AG09309 (cell line): ENCODE data around the gene SLC50A1.

Experiments
- DNase-seq: peaks from one replicate; pipeline ENCODE4 v3.0.0-alpha.2; 2010; ENCODE audit warnings: low read depth
- H3K4me3 ChIP-seq: 2 replicates; pipeline ENCODE4 v1.5.1; 2011; ENCODE audit warnings: mild to moderate bottlenecking, low read depth, low read length, moderate library complexity; ENCODE audit not compliant: control insufficient read depth
- TF ChIP-seq, protein P1 (sequence below): IDR thresholded peaks from 2 replicates; pipeline ENCODE4 v1.5.1; 2011; ENCODE audit warnings: mild to moderate bottlenecking, low read depth, low read length, inconsistent platforms; ENCODE audit not compliant: insufficient read depth, control insufficient read depth; ENCODE audit errors: missing control alignments

Gene SLC50A1

DNA sequence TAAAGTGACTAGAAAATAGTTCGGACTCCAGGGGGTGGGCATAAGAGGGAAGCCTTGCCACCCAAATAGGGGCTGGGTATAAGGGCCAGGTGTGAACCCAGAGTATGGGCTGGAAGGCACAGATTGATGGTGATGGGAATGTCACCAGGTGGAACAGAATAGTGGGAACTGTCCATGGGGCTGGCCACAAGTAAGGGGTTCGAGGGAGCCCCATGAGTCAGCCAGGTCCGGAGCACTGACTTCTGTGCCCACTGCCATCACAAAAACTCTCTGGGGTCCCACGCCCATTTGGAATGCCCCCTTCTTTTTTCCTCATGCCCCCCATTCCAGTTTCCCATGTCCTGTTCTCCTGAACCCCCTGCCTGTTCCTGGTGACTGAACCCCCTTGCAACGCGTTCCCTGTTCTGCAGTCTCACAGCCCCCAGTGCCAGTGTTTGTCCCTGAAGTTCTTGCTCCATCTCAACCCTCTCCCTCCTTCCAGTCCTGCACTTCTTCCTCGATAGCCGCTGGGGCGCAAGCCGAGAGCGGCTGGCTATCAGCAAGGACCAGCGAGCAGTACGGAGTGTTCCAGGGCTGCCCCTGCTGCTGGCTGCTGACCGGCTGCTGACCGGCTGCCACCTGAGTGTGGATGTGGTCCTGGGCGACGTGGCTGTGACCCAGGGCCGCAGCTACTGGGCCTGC, 45.9 kb downstream of the SLC50A1 start:
- TF ChIP-seq, protein P1, sequence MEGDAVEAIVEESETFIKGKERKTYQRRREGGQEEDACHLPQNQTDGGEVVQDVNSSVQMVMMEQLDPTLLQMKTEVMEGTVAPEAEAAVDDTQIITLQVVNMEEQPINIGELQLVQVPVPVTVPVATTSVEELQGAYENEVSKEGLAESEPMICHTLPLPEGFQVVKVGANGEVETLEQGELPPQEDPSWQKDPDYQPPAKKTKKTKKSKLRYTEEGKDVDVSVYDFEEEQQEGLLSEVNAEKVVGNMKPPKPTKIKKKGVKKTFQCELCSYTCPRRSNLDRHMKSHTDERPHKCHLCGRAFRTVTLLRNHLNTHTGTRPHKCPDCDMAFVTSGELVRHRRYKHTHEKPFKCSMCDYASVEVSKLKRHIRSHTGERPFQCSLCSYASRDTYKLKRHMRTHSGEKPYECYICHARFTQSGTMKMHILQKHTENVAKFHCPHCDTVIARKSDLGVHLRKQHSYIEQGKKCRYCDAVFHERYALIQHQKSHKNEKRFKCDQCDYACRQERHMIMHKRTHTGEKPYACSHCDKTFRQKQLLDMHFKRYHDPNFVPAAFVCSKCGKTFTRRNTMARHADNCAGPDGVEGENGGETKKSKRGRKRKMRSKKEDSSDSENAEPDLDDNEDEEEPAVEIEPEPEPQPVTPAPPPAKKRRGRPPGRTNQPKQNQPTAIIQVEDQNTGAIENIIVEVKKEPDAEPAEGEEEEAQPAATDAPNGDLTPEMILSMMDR: no peak
- no peak overlapping the region for H3K4me3 ChIP-seq
- no peak for DNase-seq

DNA sequence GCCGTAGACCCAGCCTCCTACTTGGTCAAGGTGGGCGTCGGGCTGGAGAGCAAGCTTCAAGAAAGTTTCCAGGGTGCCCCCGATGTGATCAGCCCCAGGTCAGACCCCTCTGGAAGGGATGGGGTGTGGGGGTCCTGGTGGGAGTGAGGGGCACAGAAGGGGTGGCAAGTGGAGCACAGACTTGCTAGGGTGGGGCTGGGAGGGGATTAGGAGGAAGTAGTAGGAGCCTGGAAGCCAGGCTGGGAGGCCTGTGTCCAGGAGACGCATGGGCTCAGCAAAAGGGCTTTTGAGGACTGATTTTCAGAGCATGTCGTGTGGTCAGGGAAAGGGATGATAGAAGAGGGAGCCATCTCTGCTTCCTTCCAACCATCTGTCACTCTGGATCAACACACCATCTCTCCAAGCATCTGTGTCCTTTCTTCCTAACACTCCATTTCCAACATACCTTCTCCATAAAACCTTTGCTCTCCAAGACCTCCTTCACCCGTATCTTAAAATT, 46.4 kb downstream of the SLC50A1 start:
- no peak for DNase-seq
- TF ChIP-seq, protein P1: no peak
- H3K4me3 ChIP-seq: no peak overlapping the region

DNA sequence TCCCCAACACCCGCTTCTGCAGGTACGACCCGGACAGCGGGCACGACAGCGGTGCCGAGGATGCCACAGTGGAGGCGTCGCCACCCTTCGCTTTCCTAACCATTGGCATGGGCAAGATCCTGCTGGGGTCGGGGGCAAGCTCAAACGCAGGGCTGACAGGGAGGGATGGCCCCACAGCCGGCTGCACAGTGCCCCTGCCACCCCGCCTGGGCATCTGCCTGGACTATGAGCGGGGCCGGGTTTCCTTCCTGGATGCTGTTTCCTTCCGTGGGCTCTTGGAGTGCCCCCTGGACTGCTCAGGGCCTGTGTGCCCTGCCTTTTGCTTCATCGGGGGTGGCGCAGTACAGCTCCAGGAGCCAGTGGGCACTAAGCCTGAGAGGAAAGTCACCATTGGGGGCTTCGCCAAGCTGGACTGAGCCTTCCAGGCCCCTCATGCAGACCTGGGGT, 48.1 kb downstream of the SLC50A1 start:
- TF ChIP-seq, protein P1: no peak
- H3K4me3 ChIP-seq: no peak overlapping the region
- no peak for DNase-seq

DNA sequence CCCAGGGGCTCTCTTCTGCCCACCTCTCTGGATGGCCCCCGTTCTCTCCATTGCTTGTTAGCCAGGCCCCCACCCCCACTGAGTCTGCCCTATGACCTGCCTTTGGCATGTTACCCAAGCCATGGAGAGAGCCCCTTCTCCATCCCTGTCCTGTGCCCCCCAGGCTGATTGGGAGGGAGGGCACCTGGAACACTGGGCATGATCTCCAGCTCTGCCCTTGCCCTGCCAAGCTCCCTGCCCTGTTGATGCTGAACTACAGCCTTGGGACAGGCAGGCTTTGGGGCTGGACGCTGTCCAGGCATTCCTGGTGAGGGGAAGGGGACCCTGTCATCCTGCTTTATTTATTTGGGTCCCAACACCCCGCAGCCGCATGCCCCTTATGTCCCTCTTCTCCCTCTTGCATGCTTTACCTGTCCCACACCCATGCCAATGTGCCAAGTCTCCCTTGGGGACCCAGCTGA, 48.7 kb downstream of the SLC50A1 start:
- H3K4me3 ChIP-seq: no peak overlapping the region
- TF ChIP-seq, protein P1: no peak
- no peak for DNase-seq

DNA sequence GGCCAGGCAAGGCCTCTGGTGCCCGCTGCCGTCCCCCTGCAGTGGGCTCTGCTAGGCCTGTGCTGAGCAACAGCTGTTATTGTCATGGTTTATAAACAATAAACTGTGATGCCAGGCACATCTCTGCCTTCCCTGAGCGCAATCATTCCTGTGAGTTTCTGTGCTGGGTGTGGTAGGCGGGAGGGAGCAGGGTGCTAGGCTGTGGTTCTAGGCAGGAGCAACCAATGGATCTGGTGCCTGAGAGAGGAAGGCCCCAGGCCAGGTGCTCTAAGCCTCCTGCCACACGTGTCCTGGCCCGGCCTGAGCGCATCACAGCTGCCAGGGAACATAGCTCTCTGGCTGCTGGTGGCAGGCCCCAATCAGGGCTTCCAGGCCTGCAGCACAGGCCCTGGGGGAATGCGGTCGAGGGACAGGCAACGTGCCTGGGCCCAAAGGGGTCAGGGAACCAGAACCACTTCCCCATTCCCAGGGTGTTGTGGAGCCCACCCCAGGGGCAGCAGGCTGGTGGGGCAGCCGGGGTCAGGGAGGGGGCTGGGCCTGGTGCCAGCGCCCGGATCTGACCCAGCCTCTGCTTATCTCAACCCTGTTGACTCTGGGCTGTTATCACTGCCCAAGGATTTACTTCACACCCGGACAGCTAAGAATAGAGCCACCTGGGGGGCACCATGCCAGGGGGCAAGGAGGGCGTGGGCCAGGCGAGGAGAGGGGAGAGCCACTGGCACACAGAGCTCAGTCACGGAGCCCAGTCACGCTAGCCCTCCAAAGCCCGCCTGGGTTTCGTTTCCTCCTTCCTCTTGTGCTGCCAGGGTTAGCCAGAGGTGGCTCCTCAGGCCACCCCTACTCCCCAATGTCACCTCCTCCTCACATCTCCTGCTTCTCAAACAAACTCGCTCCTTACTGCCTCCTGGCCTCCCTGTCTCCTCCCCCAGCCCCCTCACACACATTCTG, 49.5 kb downstream of the SLC50A1 start:
- no peak for DNase-seq
- no peak overlapping the region for H3K4me3 ChIP-seq

DNA sequence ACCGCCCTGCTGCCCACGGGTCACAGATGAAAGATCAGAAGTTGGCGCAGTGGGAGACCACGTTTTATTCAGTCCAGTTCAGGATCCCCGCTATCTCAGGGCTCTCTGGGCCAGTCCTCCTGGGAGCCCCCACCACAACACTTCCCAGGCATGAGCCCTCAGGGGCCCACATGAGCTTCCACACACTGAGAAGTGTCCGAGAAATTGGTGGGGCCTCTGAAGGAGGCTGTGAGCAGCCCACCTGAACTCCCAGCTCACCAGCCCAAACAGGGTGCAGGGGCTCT, 50.1 kb downstream of the SLC50A1 start:
- no peak for DNase-seq
- no peak overlapping the region for H3K4me3 ChIP-seq
- TF ChIP-seq, protein P1: no peak

More for the DNA sequence above, 49.5 kb downstream of the SLC50A1 start:
- TF ChIP-seq, protein P1: no peak
